NCI-H1436 (cell line): Measurements from ENCODE around the gene PPFIBP1.
"Not testable (repeated sequence)": the region's sequence is repeated elsewhere in the genome, so short reads cannot be mapped to it uniquely, and the experiment has no call there.

Source experiments
- DNase-seq: peaks from one replicate; lab custom pipeline; 2025; lab: John Stamatoyannopoulos, UW

Gene PPFIBP1

DNA sequence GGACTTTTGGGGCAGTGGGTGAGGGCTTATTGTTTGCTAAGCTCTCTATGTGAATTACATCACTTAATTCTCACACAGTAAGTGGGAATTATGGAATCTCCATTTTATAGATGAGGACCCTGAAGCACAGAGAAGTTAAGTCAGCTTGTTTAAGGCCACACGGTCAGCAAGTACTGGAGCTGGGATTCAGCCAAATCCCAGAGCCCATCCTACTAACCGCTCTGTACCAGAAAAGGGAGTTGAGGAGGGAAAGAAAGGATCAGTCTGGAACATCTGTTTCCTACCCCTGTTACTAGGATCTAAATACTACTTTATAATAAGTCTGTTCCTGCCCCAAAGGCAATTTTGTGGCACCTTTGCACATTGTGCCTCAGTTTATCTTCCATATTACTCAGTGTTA lies 42.6 kb downstream of the PPFIBP1 start:
- no peak for DNase-seq

DNA sequence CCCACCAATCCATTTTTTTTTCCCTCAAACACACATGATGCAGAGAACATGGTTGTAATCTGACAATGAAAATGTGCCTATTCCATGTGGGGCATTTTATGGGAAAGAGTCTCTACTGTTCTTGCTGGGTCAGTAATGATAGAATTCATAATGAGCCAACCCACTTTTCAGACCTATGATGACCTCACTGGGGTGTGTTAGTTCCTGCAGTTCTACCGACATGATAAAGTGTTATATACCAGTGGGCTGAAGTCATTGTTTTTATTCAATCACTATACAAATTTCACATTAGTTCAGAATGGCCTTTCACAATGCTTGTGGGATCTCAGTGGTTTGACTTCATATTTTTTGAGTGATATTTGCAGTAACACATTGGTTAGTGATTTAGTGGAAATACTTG lies 47.5 kb downstream of the PPFIBP1 start:
- no peak for DNase-seq

DNA sequence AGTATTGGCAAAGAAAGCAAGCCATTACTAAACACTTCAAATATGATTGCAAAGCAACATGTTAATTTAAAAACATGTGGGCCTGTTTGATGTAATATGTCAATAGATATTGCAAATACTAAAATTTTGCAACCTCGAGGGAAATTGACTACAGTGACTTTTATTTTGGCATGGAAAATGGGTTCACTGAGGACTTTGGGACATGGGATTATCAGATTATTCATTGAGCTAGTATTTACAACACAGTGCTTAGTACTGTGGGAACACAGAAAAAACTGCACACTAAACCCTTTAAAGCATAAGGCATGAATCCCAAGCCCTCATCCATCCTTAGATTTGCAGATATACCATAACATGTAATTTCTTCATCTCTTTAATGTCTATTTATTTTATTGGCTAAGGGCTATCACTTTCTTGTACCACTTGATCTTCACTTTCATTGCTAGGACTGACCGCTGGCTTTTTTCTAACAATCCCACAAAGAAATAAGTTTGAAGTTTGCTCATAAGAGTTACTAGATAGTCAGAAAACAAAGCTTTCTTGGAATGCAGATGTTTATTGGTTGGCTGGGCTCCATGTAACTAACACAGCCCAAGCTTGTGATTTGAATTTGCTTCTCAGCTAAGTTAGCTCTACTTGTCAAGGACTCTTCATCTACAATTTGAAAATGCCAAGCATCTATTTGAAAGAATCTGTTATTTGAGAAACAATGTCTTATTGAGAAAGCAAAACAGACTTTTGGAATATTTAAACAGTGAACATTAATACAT lies 48.7 kb downstream of the PPFIBP1 start:
- no peak for DNase-seq

DNA sequence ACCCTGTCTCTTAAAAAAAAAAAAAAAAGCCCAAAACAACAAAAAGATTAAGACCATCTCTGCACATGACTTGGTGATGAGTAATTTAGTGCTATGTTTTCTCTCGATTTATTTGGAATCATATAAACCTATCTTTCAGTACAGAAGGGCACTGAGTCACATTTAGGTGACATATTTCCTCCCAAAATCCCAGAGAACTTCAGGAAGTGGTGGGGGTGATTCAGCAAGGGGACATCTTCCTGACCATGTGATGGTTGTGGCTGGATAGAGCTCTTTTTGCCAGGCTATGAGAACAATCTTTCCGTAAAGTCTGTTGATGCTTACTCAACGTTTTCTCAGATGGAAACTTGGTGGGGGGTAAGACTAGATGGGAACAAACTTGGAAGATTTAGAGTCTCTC lies 50.0 kb downstream of the PPFIBP1 start:
- no peak for DNase-seq

GRCh38 chr12:27575090-27575761 lies 51.2 kb downstream of the PPFIBP1 start:
- no peak for DNase-seq

- no peak for DNase-seq
Measured at GRCh38 chr12:27575762-27576118, 51.7 kb downstream of the PPFIBP1 start.

GRCh38 chr12:27576667-27577347 lies 52.8 kb downstream of the PPFIBP1 start:
- DNase-seq, result no peak

DNA sequence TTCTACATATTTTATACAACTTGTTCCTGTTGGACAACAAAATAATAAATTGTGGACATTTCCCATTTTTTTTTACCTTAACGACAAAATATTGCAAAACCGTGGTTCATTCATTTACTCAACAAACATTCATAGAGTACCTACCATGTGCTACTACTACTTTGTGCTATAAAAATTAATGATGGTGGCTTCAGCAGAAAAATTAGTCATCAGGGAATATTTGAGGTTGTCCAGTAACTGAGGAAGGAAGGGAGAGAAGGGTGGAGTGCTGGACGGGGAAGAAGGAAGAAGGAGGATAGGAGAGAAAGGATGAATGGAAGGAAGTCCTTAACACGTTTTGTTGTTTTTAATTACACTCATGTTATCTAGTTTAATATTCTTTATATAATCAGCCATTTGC lies 53.7 kb downstream of the PPFIBP1 start:
- no peak for DNase-seq

DNA sequence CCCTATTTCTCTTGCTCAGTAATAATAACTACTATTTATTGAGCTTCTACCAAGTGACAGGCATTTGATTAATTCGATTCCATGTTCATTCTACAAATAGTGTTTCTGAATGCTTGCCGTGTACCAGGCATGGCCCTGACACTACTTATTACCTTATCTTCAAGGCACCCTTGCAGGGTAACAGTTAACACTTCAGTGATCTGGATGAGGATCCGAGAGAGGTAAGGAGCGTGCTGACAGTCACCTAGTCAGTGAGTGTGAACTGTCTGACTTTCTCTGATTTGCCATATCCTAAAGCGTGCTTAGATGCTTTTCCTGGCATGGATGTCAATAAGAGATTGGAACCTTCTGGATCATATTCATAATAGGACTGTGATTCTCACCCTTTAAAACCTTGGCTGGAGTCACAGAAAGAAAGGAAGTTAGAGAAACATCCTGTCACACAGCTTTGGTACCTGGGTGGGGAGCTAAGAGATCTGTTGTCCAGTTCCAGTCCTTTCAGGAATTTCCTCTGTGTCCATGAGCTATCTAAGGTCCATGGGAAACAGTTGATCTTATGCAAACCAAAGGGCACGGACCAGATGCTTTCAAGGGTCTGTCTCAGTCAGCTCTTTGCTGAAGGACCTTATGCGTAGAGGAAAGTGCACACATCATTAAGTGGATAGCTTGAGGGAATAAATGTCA lies 54.8 kb downstream of the PPFIBP1 start:
- no peak for DNase-seq

DNA sequence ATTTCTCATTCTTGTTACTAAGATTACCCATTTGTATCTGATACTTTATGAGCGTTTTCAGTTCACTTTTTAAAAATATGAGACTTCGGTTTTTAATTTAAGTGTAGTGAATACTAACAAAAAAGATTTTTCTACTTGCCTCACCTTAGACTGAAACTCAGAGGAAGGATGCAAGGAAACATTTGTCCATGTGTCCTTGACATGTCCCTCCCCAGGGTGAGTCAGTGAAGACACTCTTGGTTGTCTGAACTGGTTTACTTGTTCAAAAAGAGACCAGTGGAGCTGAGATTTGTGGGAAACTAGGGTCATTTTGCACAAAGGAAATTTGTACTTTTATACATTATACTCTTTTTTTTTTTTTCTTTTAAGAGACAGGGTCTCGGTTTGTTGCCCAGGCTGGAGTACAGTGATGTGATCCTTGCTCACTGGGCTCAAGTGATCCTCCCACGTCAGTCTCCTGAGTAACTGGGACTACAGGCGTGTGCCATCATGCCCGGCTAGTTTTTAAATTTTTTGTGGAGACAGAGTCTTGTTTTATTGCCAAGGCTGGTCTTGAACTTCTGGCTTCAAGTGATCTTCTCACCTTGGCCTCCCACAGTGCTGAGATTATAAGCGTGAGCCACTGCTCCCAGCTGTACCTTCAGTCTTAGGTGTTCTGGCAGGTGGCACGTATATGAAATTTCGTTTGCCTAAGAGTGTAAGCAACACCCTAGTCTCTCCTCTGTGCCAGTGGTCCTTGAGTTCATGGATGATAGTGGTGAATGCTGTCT lies 56.7 kb downstream of the PPFIBP1 start:
- no peak for DNase-seq

- not testable (repeated sequence) for DNase-seq
Measured at GRCh38 chr12:27581331-27581671, 57.3 kb downstream of the PPFIBP1 start.

DNA sequence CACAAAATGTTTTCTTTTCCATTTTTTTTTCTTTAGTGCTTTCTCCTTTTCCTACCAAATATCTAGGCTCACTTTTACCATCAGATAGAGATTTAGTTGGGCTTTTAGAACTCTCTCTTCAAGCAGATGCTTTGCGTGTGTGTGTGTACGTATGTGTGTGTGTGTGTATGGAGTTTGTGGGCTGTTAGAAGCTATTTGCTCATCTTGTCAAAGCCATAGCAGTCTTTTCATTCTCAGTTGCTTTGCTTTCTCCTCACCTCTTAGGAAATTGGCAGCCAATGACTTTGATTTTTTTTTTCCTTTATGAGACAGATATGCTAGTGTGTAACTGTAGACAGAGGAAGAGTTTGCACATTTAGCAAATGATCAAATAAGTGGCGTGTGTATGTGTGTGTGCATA lies 57.8 kb downstream of the PPFIBP1 start:
- DNase-seq, result not testable (repeated sequence)

- not testable (repeated sequence) for DNase-seq
Measured at GRCh38 chr12:27582445-27582844, 58.4 kb downstream of the PPFIBP1 start.

DNA sequence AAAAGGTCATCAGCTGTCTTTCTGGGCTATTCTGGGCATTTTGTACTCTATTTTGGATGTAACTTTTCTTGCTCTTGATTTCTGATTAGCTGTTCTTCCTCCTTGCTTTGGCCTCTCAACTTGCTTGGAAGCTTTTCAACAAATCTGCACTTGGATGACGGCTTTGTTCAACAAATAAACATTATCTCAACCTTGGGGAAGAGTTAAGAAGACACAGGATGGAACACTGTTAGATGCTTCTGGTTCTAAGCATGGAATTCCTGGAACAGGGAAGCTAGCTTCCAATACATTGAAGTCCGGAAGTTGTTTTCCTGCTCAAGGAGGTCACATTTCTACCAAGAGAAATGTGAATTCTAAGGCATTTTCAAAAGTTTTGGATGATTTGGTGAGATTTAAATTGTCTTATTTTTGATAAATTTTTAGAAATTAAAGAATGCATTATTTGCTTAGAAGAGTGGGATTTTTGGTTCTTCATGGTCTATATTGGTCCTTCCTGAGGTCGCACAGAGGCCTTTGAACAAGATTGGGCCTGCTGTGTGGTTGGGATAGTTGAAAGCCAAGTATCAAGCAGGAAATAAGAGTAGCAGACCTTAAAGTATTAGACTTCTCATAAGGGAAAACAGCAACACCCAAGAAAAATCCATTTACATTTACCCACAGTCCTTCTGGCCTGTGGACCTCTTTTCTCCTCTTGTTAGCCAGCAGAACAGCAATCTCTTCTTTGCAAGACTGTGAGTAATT lies 59.2 kb downstream of the PPFIBP1 start:
- no peak for DNase-seq

- DNase-seq, result no peak
Measured at GRCh38 chr12:27583981-27584380, 60.0 kb downstream of the PPFIBP1 start.

DNA sequence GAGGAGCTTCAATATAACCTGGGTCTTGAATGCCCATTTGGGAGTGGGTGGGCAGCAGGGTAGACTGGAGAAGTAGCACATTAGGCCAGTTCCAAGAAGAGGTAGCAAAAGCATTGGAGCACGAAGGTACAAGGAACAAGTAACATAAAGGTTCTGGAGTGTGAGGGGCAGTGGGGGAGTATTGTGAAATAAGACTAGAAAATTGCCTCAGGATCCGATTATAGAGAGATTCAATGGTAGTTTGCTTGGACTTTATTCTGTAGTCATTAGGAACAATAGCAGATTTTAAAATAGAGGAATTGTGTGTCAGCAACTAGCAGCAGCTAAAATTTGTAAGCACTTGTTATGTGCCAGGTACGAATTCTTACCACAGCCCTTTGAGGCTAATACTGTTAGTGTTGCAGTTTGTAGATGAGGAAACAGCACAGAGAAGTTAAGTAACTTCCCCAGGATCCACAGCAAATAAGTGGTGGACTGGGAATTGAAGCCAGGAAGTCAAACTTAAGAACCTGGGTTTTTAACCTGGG lies 61.8 kb downstream of the PPFIBP1 start:
- DNase-seq, result no peak

DNA sequence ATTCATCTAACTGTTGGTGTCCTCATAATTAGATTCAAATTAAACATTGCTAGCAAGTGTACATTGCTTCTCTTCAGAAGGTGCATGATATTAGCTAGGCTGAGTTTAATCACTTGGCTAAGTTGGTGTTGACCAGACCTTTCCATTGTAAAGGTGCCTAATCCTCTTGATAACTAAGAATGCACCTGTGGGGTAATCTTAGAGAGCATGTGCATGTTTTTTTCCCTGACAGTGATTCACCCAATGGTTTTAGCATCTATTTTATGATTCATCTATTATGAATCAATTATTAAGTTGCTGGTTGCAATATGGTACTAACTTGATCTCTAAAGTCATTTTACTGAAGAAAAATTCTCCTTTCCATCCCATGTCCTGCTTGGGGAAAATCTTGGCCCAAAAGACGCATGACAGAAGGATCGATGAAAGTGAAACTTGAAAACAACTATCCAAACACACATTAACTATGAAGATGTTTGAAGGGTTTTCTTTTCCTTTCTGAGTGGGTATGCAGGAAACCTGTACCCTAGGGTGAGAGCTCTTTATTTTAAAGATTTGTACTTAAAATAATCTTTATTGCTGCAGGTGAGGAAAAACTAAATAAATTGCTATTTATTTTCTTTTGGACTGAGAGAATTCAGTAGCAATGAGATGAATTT lies 64.2 kb downstream of the PPFIBP1 start:
- not testable (repeated sequence) for DNase-seq

DNA sequence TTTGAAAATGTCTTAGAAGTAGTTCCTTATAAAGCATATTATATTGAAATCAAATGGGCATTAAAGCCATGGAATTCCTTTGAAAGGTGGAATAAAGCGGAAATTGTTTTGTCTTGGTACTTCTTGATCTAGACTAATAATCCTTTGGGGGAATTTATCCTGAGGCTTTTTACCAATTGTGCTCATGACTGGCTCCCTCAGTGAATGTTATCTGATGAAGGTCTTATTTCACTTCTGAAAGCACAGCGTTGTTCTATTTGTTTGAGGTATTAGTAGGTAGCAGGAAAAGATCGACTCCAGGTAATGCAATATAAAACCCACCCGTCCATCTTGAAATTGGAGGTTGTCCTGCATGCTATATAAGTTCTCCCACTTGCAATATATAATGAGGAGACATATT lies 64.8 kb downstream of the PPFIBP1 start:
- DNase-seq, result no peak

- no peak for DNase-seq
Measured at GRCh38 chr12:27589419-27589818, 65.4 kb downstream of the PPFIBP1 start.

- DNase-seq, result not testable (repeated sequence)
Measured at GRCh38 chr12:27591698-27592097, 67.7 kb downstream of the PPFIBP1 start.
